Urinary bladder (tissue), 4 donors: ENCODE data around the gene TOR2A. TPM values are rescaled to one million over a fixed set of nuclear protein-coding genes. Genes with fewer than 3 reads are reported as not detected.

ENCODE experiments used
- DNase-seq: peaks from one replicate; pipeline ENCODE4 v3.0.0-alpha.2; 2015; ENCODE audit errors: extremely low spot score
- H3K27ac ChIP-seq: one replicate; pipeline ENCODE4 v1.5.1; 2013; ENCODE audit warnings: low read depth, mild to moderate bottlenecking, moderate library complexity
- H3K36me3 ChIP-seq: one replicate; pipeline ENCODE4 v1.6.1; 2013; ENCODE audit warnings: mild to moderate bottlenecking, moderate library complexity; ENCODE audit not compliant: insufficient read depth
- H3K4me1 ChIP-seq: one replicate; pipeline ENCODE4 v1.6.1; 2013; ENCODE audit warnings: mild to moderate bottlenecking, moderate library complexity; ENCODE audit not compliant: insufficient read depth
- H3K4me3 ChIP-seq: one replicate; pipeline ENCODE4 v1.5.1; 2013; ENCODE audit warnings: low read depth, low read length
- WGBS: extraction: QIAGEN DNeasy Blood & Tissue Kit; methylation state at CpG from one replicate; pipeline ENCODE4 v1.1.7; 2013; 5-methylcytosine and 5-hydroxymethylcytosine counted together
- polyA plus RNA-seq: library from polyadenylated mRNA; stranded (reverse); fragments of 200-250 nt; gene quantifications from one replicate; pipeline ENCODE4 v1.2.3, GENCODE V29; 2013
- total RNA-seq: library from RNA; depleted of rRNA; stranded (reverse); fragments of >200 nt; gene quantifications from one replicate; pipeline ENCODE4 v1.2.3, GENCODE V29; 2014
- donor health status: healthy with polysubstance abuse.
- donor health status: healthy.

TOR2A gene
- total and polyA plus RNA-seq, 2 donors, result 3.8 to 16.5 TPM

DNA sequence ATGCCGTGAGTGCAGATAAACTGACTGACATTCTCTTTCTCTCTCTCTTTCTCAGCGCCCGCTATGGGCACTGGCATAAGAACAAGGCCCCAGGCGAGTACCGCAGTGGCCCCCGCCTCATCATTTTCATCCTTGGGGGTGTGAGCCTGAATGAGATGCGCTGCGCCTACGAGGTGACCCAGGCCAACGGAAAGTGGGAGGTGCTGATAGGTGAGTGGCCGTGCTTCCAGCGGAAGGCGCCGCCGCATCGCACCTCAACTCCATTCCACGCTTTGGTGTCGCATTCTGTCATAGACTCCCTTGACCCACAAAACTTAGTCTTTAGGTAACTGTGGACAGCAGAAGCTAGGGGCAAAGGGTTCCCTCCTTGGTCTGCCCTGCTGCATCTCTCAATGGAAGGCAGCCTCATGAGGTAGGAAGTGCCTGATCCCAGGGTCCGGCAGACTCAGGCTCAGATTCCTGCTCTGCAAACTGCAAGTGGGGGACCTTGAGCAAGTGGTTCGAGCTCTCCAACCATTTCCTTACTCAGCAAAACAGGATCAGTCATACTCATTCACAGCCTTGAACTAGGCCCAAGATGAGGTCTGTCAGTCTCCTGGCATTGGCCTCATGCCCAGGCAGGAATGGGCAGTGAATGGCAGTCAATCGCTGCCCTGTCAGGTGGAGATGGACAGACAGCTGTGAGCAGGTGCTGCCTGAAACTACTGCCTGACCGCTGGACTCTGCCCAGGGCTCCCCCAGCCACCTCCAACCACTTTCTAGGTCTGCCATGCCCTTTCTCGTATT lies 52.5 kb downstream of the TOR2A start:
- peaks cover 2% of the 10 kb centered on the region for H3K36me3 ChIP-seq
- no peak overlapping the region for H3K4me3 ChIP-seq
- H3K27ac ChIP-seq, result no peak overlapping the region
- WGBS, result 93% methylated on average over 23 of the region's 23 CpGs
- no peaks in the 10 kb centered on the region for H3K4me1 ChIP-seq
- DNase-seq, result no peak

Other genes starting within 250 kb of the TOR2A start
- 13.7 TPM for gene STXBP1, start 123.0 kb downstream of the TOR2A start, total RNA-seq
- gene STXBP1, start 123.0 kb downstream of the TOR2A start, polyA plus RNA-seq, result 28.9 TPM
- not detected for gene CFAP157, start 28.3 kb downstream of the TOR2A start, total RNA-seq
- gene CFAP157, start 28.3 kb downstream of the TOR2A start, polyA plus RNA-seq, result 0.23 TPM
- gene PTRH1, start 19.6 kb downstream of the TOR2A start, total RNA-seq, result 5.7 TPM
- 29.8 TPM for gene PTRH1, start 19.6 kb downstream of the TOR2A start, polyA plus RNA-seq
- not detected for gene TTC16, start 19.2 kb downstream of the TOR2A start, total RNA-seq
- not detected for gene TTC16, start 19.2 kb downstream of the TOR2A start, polyA plus RNA-seq
- 11.6 TPM for gene SH2D3C, start 43.4 kb upstream of the TOR2A start, total RNA-seq
- gene SH2D3C, start 43.4 kb upstream of the TOR2A start, polyA plus RNA-seq, result 16.6 TPM
- 30.1 TPM for gene CDK9, start 50.7 kb upstream of the TOR2A start, total RNA-seq
- 66.2 TPM for gene CDK9, start 50.7 kb upstream of the TOR2A start, polyA plus RNA-seq
- 18.6 TPM for gene FPGS, start 67.6 kb upstream of the TOR2A start, total RNA-seq
- 57.7 TPM for gene FPGS, start 67.6 kb upstream of the TOR2A start, polyA plus RNA-seq
- gene ENG, start 119.4 kb upstream of the TOR2A start, total RNA-seq, result 16.4 TPM
- 196 TPM for gene ENG, start 119.4 kb upstream of the TOR2A start, polyA plus RNA-seq
- gene AK1, start 142.4 kb upstream of the TOR2A start, total RNA-seq, result 27.3 TPM
- gene AK1, start 142.4 kb upstream of the TOR2A start, polyA plus RNA-seq, result 57.2 TPM
- gene ST6GALNAC6, start 164.3 kb upstream of the TOR2A start, total RNA-seq, result 17.7 TPM
- 105 TPM for gene ST6GALNAC6, start 164.3 kb upstream of the TOR2A start, polyA plus RNA-seq
- 6.8 TPM for gene ST6GALNAC4, start 181.7 kb upstream of the TOR2A start, total RNA-seq
- 35.1 TPM for gene ST6GALNAC4, start 181.7 kb upstream of the TOR2A start, polyA plus RNA-seq
- 0.48 TPM for gene PIP5KL1, start 195.5 kb upstream of the TOR2A start, total RNA-seq
- gene PIP5KL1, start 195.5 kb upstream of the TOR2A start, polyA plus RNA-seq, result 1.4 TPM
- 7.5 TPM for gene DPM2, start 202.6 kb upstream of the TOR2A start, total RNA-seq
- 32.1 TPM for gene DPM2, start 202.6 kb upstream of the TOR2A start, polyA plus RNA-seq
- 30.4 TPM for gene EEIG1, start 245.7 kb upstream of the TOR2A start, total RNA-seq
- gene EEIG1, start 245.7 kb upstream of the TOR2A start, polyA plus RNA-seq, result 67.1 TPM